ENCODE data around the gene COL21A1.
A peak's percentile ranks its signal among the peaks of the same experiment; 100 is the strongest.

COL21A1 gene

DNA sequence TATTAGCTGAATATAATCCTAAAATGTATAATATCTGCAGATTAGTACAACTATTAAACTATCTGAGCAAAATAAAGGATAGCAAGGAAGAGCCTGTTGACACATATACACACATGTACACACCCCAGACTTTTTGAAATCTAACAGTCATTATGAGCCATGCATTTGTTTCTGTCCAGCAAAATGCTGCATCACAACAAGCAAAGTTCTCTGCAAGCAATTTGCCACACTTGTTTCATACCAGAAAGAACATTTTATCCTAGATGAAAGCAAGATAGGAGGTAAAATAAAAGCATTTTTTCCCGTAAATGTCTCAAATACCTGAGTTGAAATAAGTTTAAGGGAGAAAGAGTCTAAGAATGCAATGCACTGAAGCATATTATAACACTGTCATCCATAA, 145.2 kb downstream of the COL21A1 start:
- DNase-seq, result no peak

DNA sequence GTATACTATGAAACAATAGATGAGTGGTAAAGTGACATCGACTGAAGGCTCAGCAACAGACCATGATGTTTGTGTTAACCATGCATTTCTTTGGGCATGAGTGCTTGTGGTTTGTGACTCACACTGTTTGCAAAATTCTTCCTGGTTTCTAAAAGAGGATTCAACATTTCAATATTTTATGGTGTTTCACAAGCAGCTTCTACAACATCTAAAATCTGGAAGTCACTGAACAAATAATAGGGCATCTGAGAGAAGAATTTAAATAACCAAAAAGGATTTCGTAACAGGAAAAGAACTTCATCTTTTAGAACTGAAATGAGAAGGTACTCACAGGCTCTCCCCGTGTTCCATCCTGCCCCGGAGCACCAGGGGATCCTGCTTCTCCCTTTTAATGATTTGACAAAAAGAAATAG, 146.2 kb downstream of the COL21A1 start:
- no peak for DNase-seq

DNA sequence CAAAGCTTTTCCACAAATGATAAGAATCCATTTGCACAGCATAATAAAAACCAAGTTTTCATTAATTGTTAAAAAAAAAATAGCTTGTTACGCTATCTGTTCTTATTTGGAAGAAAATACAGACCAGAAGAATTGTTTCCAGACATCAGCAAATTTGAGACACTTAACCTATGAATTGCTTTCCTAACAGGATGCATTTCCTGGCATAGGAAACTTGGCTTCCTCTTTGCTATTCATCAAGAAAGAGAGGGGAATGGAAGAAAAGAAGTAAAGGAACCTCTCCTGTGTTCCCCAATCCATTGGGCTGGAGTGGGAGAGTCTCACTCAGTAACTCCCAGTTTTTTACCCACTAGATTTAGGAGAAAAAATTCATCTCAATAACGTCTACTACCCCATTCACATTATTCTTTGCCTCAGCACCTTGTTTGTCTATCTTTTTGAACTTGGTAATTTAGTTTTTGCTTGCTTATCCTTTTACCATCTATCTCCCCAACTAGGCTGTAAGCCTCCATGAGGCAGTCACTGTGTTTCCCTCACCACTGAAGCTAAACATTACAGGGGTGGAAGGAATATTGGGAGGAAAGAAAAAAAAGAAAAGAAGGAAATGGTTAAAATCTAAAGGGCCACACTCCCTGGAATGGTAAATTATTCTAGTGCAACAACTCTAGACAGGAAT, 150.3 kb downstream of the COL21A1 start:
- no peak for DNase-seq

DNA sequence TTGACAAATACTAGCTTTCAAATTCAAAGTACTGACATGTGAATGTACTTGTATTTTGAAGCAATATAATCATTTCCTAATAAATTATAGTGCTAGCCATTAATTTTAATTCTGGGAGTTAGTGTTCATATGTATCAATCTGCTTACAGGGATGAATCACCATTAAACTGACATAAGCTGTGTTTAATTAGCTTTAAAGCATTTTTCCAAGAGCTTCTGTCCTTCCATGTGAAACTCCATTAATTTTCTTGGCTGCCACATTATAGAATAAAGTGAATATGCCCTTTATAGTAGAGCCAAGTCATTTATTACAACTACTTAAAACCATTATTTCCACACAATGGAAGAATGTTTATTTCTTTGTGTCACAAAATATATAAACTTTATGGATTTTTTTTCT, 150.8 kb downstream of the COL21A1 start:
- DNase-seq, result no peak

GRCh38 chr6:56093776-56094175, 153.6 kb downstream of the COL21A1 start:
- no peak for DNase-seq

DNA sequence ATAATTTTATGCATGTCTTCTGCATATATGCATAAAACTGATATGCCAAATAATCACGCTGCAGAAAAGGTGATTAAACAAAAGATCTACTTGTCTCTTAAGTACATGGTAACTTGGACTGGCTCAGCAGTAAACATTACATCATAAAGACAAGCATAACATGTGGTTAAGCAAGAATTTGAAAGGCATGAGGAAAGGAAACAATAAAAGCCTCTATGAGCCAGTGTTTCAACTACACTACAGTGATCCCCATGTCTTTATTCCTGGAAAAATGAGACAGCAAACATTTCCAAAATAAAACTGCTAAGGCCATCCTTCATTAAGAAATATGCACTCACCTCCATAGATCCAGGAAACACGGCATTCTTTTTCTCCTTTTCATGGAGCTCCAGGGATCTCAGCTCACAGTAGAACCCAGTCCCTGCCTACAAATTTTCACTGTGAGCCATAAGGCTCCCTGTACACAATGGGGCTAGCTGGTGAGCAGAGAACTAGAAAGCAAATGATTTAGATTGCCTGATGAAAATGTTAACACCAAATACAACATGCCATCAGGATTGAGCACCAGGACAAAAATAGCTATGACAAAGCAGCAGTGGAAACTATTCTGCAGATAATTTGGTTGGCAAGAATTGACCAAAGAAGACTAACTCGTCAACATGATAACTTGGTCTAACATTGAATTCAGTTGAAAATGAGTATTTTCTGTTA, 156.1 kb downstream of the COL21A1 start:
- peak; percentile 30 for DNase-seq

GRCh38 chr6:56088641-56089040, 158.7 kb downstream of the COL21A1 start:
- DNase-seq, result no peak

- DNase-seq, result no peak
Measured at GRCh38 chr6:56087421-56087820, 160.0 kb downstream of the COL21A1 start.

DNA sequence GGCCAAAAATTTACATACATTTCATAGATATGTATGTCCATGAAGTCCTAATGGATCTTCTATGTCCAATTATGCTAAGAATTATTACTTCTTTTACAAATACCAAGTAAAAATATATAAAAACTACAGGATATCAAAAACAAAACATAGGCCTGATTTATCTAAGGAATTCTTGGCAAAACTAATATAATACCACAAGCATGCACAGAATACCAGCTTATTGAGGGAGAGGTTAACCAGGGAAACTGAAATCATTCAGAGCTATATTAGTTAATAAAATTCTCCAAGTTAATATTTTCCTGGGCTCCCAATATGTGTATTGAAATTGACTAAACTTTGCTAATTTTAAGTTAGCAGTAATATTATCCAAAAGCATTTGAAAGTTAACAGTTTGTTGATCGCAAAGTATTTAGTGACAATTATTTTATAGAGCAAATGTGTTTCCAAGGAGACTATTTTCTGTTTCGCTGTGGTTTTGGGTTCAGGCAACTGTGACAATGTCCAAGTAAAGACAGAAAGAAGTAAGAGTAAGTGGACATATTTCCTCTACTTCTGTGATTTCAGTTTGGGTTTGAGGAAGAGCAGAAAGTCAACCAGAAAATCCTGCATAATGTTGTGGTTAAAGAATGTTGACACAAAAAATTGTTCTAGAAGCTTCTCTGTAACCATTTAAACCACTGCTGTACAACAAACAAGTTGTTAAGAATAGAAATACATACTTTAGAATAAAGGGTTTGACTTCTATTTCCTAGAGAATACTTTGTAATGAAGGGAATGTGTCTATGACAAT, 167.4 kb downstream of the COL21A1 start:
- no peak for DNase-seq

GRCh38 chr6:56076033-56076432, 171.3 kb downstream of the COL21A1 start:
- no peak for DNase-seq

- no peak for DNase-seq
Measured at GRCh38 chr6:56073761-56074160, 173.6 kb downstream of the COL21A1 start.

GRCh38 chr6:56073315-56073714, 174.1 kb downstream of the COL21A1 start:
- no peak for DNase-seq

- no peak for DNase-seq
Measured at GRCh38 chr6:56072856-56073255, 174.5 kb downstream of the COL21A1 start.

DNA sequence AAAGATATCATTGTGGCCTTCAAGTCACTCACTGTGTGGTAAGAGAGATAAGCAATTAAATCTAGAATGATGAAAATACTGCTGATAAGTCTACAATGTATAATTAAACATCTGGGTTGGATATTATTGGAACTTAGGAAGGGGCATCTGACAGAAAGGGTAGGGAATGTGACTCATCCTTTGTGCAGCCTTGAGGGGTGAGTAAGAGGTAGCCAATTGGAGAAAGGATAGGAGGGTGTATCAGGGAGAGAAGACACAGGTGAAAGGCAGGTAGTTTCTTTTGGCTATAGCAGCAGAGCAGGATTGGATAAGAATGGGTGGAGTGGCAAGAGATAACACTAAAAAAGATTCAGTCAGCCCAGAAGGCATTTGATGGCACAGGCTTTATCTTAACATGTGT, 182.0 kb downstream of the COL21A1 start:
- DNase-seq, result no peak

DNA sequence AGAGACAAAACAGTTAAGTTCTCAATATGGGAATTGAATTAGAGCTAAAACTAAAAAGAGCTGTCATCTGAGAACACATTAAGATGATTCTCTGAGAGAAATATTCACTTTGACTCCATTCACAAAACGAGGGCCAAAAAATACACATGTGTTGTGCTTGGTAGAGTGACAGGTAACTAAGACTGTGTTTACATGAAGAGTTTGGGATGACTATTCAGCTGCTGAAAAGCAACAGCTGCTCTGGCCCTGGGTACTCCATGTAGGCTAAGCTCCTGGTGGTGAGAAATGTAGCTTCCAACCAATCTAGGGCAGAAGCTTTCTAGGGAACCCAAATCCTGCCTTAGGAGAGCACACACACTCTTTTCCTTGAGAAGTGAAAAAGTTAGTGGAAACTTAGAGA, 184.5 kb downstream of the COL21A1 start:
- no peak for DNase-seq

- DNase-seq, result no peak
Measured at GRCh38 chr6:56058636-56059035, 188.7 kb downstream of the COL21A1 start.

GRCh38 chr6:56055081-56055704, 192.2 kb downstream of the COL21A1 start:
- no peak for DNase-seq

GRCh38 chr6:56051202-56051598, 196.2 kb downstream of the COL21A1 start:
- no peak for DNase-seq

GRCh38 chr6:56050530-56051201, 196.7 kb downstream of the COL21A1 start:
- no peak for DNase-seq

DNA sequence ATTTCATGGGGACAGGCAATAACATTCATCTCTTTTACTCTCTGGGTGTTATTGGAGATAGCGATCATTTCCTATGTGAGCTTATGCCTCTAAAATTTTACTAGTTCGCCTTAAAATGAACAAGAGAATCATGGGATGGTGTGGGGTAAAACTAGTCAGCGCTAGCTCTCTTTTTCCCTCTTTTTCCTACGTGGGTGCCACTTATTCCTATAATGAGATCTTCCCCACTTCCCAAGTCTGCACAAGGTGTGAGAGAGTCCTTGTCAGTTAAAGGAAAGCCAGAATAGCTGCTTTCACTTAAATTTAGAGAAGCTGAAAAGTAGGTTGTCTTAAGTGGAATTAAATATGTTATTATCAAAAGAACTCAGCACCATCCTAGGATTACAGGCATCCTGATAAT, 198.8 kb downstream of the COL21A1 start:
- DNase-seq, result no peak

DNA sequence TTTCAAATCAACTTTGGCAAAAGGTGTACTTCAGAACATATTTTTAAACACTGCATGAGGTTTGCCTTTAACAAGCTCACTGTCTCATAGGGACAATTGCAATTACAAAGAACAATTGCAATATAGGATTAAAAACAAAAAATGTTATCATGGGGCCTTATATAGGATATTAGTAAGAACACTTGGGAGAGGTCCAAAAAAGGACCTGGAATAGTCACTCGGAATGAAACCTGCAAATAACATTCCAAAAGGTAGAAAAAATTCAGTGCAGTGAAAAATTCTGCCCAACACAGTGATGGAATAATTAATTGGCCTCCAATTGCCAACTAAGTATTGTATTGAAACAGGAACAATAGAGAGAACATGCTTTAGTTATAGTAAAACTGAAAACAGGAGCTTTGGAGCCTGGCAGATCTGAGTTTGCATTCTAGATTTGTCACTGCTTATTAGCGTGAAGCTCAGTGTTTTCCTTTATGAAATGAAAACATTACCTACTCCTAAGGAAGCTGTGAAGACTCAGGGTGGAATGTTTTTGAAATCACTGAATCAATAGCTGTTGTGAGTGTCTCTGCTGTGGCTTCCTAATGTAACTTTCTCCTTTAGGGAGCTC, 199.3 kb downstream of the COL21A1 start:
- no peak for DNase-seq

DNA sequence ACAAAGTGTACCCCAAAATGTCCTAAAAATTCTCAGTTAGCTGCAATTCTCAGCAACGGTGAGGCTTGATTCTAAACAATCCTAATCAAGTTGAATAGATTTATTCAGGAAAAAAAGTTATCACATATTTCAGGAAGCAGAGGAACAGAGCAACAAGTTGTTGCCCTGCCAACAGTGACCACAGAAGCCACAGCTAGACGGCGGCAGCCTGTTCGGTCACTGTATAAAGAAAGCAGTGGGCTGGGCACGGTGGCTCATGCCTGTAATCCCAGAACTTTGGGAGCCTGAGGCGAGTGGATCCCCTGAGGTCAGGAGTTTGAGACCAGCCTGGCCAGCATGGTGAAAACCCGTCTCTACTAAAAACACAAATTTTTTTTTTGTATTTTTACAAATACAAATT, 200.8 kb downstream of the COL21A1 start:
- no peak for DNase-seq
